ENCODE results near the gene IFT88. TPM values are rescaled to one million over a fixed set of nuclear protein-coding genes. Genes with fewer than 3 reads are reported as not detected.

The IFT88 gene
- total RNA-seq, 1 experiment from 2014 or later = 10.8 TPM

DNA sequence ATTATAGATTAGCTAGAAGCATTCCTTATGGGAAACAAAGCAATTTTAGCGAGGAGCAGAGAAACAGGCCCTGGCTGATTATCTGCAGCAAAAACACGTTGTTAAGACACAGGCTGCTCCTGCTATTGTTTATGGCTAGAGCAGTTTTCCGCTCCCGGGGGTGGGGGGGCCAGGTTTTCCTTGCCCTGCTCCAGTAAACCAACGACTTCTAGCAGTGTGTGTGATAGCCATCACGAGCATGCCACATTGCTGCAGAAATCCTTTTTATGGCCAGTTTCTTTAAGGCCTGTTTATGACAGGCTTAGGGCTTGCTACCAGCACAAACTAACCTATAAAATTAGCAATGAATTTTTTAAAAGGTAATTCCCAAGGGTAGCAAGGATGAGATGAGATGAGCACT, 118.1 kb downstream of the IFT88 start:
- no peak overlapping the region for H2AFZ ChIP-seq (ENCODE audit: low read length)
- H3K27me3 ChIP-seq (ENCODE audit: low read length) = no peaks in the 10 kb centered on the region
- H3K9me3 ChIP-seq (ENCODE audit: low read length) = no peaks in the 10 kb centered on the region

DNA sequence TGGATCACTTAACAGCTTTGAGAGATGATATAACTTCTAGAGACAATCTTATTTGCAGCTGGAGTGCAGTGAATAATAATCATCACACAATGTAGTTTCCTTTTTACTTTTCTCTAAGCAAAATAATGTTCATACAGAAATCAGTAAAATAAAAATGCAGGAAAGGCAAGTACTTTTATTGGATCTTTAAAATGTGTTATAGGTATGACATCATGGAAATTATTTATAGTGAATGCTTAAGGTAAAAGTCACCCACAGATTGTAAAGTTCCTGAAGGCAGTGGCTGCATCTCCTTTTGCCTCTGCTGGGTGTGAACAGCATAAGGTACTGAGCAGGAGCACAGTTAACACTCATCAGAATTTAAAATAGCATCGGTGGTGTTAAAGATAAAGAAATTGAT, 119.2 kb downstream of the IFT88 start:
- no peak overlapping the region for H3K9ac ChIP-seq (ENCODE audit: low read length)
- H3K4me1 ChIP-seq (ENCODE audit: low read length) = no peaks in the 10 kb centered on the region

More for the DNA sequence above, 118.1 kb downstream of the IFT88 start:
- no peaks in the 10 kb centered on the region for H3K79me2 ChIP-seq (ENCODE audit: low read length)
- DNase-seq = no peak
- no peak overlapping the region for H3K9ac ChIP-seq (ENCODE audit: low read length)
- no peaks in the 10 kb centered on the region for H3K4me1 ChIP-seq (ENCODE audit: low read length)
- H4K20me1 ChIP-seq (ENCODE audit: insufficient read depth, low read depth, low read length) = no peaks in the 10 kb centered on the region
- no peaks in the 10 kb centered on the region for H3K9me2 ChIP-seq (replicated peaks; ENCODE audit: insufficient read depth, low read length)
- H3K36me3 ChIP-seq (ENCODE audit: insufficient read depth, low read length) = no peaks in the 10 kb centered on the region
- H3K4me2 ChIP-seq (ENCODE audit: low read depth, low read length, poor library complexity, severe bottlenecking) = no peak overlapping the region
- no peak overlapping the region for H3K4me3 ChIP-seq (ENCODE audit: low read length)
- H3K27ac ChIP-seq (ENCODE audit: low read length) = no peak overlapping the region

DNA sequence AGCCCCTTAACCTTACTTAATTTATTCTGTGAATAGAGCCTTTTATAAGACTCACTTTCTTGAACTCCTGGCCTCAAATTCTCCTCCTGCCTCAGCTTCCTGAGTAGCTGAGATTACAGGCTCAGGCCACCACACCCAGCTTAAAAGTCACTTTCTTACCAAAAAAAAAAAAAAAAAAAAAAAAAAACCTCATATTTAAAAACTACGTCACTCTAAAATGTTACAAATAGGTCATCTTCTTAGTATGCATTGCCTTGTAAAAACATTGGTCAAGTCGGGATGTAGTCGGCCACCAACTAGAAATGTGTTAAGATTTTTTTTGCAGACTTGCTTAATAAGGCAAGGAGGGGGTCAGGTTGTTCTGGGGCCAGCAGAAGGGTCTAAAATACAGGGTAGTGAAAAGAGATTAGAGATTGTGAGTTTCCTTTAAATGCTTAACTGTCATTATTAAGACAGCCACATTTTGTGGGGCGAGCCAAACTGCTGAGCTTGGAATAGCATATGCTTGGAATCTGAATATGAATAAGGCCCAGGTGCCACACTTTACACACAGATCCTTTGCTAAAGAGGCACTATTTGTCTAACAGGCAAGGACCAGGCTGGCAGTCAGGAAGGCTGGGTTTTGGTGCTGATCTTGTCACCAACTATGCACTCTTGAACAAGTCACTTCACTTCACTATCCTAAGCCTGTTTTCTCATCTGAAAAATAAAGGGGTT, 120.1 kb downstream of the IFT88 start:
- no peaks in the 10 kb centered on the region for H3K9me3 ChIP-seq (ENCODE audit: low read length)
- H3K79me2 ChIP-seq (ENCODE audit: low read length) = no peaks in the 10 kb centered on the region
- H3K9me2 ChIP-seq (replicated peaks; ENCODE audit: insufficient read depth, low read length) = no peaks in the 10 kb centered on the region
- no peak overlapping the region for H3K4me3 ChIP-seq (ENCODE audit: low read length)
- no peaks in the 10 kb centered on the region for H3K36me3 ChIP-seq (ENCODE audit: insufficient read depth, low read length)
- H2AFZ ChIP-seq (ENCODE audit: low read length) = no peak overlapping the region
- H4K20me1 ChIP-seq (ENCODE audit: insufficient read depth, low read depth, low read length) = no peaks in the 10 kb centered on the region
- no peak overlapping the region for H3K4me2 ChIP-seq (ENCODE audit: low read depth, low read length, poor library complexity, severe bottlenecking)
- no peaks in the 10 kb centered on the region for H3K4me1 ChIP-seq (ENCODE audit: low read length)
- no peak overlapping the region for H3K27ac ChIP-seq (ENCODE audit: low read length)
- no peak overlapping the region for H3K9ac ChIP-seq (ENCODE audit: low read length)
- DNase-seq = no peak
- no peaks in the 10 kb centered on the region for H3K27me3 ChIP-seq (ENCODE audit: low read length)

More for the DNA sequence above, 119.2 kb downstream of the IFT88 start:
- H4K20me1 ChIP-seq (ENCODE audit: insufficient read depth, low read depth, low read length) = no peaks in the 10 kb centered on the region
- DNase-seq = no peak
- H2AFZ ChIP-seq (ENCODE audit: low read length) = no peak overlapping the region
- H3K79me2 ChIP-seq (ENCODE audit: low read length) = no peaks in the 10 kb centered on the region
- H3K27me3 ChIP-seq (ENCODE audit: low read length) = no peaks in the 10 kb centered on the region
- no peaks in the 10 kb centered on the region for H3K9me3 ChIP-seq (ENCODE audit: low read length)
- no peak overlapping the region for H3K4me2 ChIP-seq (ENCODE audit: low read depth, low read length, poor library complexity, severe bottlenecking)
- H3K27ac ChIP-seq (ENCODE audit: low read length) = no peak overlapping the region
- no peaks in the 10 kb centered on the region for H3K9me2 ChIP-seq (replicated peaks; ENCODE audit: insufficient read depth, low read length)
- no peaks in the 10 kb centered on the region for H3K36me3 ChIP-seq (ENCODE audit: insufficient read depth, low read length)
- no peak overlapping the region for H3K4me3 ChIP-seq (ENCODE audit: low read length)

DNA sequence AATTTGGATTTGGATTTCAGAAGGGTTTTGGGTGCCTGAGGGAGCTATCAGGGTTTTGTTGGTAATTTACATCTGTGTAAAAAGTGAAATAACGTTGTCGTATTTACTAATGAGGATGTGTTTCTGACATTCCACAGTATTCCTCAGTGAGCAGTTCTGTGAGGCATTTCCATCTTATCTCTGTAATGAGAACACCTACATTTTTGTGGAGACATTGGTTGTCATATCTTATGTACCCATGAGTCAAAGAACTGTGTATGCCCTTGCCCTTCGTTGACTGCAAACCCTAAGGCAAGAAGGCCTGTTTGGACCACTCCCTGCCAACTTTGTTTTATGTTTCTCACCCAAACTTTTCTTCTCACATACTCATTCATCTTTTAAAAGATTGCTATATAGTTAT, 122.3 kb downstream of the IFT88 start:
- Histone ChIP-seq H3K27me3 (ENCODE audit: low read length) (no peaks in the 10 kb centered on the region), H3K4me1 (ENCODE audit: low read length) (no peaks in the 10 kb centered on the region), H3K9me2 (replicated peaks; ENCODE audit: insufficient read depth, low read length) (no peaks in the 10 kb centered on the region), H2AFZ (ENCODE audit: low read length) (no peak overlapping the region), H3K36me3 (ENCODE audit: insufficient read depth, low read length) (no peaks in the 10 kb centered on the region), H3K79me2 (ENCODE audit: low read length) (no peaks in the 10 kb centered on the region), H3K9me3 (ENCODE audit: low read length) (no peaks in the 10 kb centered on the region), H3K4me2 (ENCODE audit: low read depth, low read length, poor library complexity, severe bottlenecking) (no peak overlapping the region), H3K9ac (ENCODE audit: low read length) (no peak overlapping the region), H3K27ac (ENCODE audit: low read length) (no peak overlapping the region), H3K4me3 (ENCODE audit: low read length) (no peak overlapping the region), H4K20me1 (ENCODE audit: insufficient read depth, low read depth, low read length) (0 out of 2 replicates have a peak, but pooled peaks cover 3% of the 10 kb centered on the region)
- no peak for DNase-seq

DNA sequence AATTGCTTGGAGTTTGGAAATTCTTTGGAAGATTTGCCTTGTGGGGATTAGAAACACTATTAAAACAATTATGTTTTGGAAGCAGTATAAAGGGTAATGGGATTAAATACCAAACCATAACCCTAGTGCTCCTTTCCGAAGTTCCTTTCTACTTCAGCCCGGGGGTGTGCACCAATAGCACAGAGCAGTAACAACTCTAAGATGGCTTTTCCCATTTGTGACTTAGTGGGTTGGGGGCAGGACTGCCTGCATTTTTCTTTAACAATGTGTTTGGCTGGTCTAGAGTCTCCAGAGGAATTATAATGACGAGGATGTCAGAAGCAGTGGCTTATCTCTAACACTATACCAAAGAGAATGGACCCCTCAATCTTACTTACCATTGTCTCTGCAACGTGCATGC, 124.7 kb downstream of the IFT88 start:
- no peaks in the 10 kb centered on the region for H3K27me3 ChIP-seq (ENCODE audit: low read length)
- H3K4me1 ChIP-seq (ENCODE audit: low read length) = no peaks in the 10 kb centered on the region
- no peak overlapping the region for H3K4me2 ChIP-seq (ENCODE audit: low read depth, low read length, poor library complexity, severe bottlenecking)
- H4K20me1 ChIP-seq (ENCODE audit: insufficient read depth, low read depth, low read length) = 0 out of 2 replicates have a peak, but pooled peaks cover 3% of the 10 kb centered on the region
- H3K9me2 ChIP-seq (replicated peaks; ENCODE audit: insufficient read depth, low read length) = no peaks in the 10 kb centered on the region
- no peaks in the 10 kb centered on the region for H3K36me3 ChIP-seq (ENCODE audit: insufficient read depth, low read length)
- H3K4me3 ChIP-seq (ENCODE audit: low read length) = no peak overlapping the region
- no peak overlapping the region for H3K9ac ChIP-seq (ENCODE audit: low read length)
- no peaks in the 10 kb centered on the region for H3K9me3 ChIP-seq (ENCODE audit: low read length)
- no peak overlapping the region for H2AFZ ChIP-seq (ENCODE audit: low read length)
- H3K79me2 ChIP-seq (ENCODE audit: low read length) = no peaks in the 10 kb centered on the region
- no peak for DNase-seq
- H3K27ac ChIP-seq (ENCODE audit: low read length) = no peak overlapping the region

GRCh38 chr13:20696073-20696472, 129.1 kb downstream of the IFT88 start:
- no peak for DNase-seq
- Histone ChIP-seq H3K27ac (ENCODE audit: low read length) (no peak overlapping the region), H3K27me3 (ENCODE audit: low read length) (no peaks in the 10 kb centered on the region), H3K9me2 (replicated peaks; ENCODE audit: insufficient read depth, low read length) (no peaks in the 10 kb centered on the region), H3K4me1 (ENCODE audit: low read length) (peaks cover 4% of the 10 kb centered on the region), H3K9ac (ENCODE audit: low read length) (no peak overlapping the region), H2AFZ (ENCODE audit: low read length) (no peak overlapping the region), H3K36me3 (ENCODE audit: insufficient read depth, low read length) (no peaks in the 10 kb centered on the region), H4K20me1 (ENCODE audit: insufficient read depth, low read depth, low read length) (0 out of 2 replicates have a peak, but pooled peaks cover 3% of the 10 kb centered on the region), H3K9me3 (ENCODE audit: low read length) (no peaks in the 10 kb centered on the region), H3K79me2 (ENCODE audit: low read length) (no peaks in the 10 kb centered on the region), H3K4me2 (ENCODE audit: low read depth, low read length, poor library complexity, severe bottlenecking) (no peak overlapping the region), H3K4me3 (ENCODE audit: low read length) (no peak overlapping the region)

DNA sequence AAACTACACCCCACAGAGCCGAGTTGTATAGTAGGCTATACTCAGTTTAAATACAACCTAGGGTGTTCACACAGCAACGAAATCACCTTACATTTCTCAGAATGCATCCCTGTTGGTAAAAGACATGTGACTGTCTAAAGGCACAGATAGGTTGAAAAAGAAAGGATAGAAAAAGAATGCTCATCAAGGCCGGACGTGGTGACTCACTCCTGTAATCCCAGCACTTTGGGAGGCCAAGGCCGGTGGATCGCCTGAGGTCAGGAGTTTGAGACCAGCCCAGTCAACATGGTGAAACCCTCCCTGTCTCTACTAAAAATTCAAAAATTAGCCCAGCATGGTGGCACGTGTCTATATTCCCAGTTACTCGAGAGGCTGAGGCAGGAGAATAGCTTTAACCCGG, 132.8 kb downstream of the IFT88 start:
- no peak overlapping the region for H2AFZ ChIP-seq (ENCODE audit: low read length)
- H3K79me2 ChIP-seq (ENCODE audit: low read length) = no peaks in the 10 kb centered on the region
- H3K4me3 ChIP-seq (ENCODE audit: low read length) = no peak overlapping the region
- H3K4me2 ChIP-seq (ENCODE audit: low read depth, low read length, poor library complexity, severe bottlenecking) = no peak overlapping the region
- no peaks in the 10 kb centered on the region for H3K36me3 ChIP-seq (ENCODE audit: insufficient read depth, low read length)
- H3K9me2 ChIP-seq (replicated peaks; ENCODE audit: insufficient read depth, low read length) = no peaks in the 10 kb centered on the region
- 0 out of 2 replicates have a peak, but pooled peaks cover 6% of the 10 kb centered on the region for H4K20me1 ChIP-seq (ENCODE audit: insufficient read depth, low read depth, low read length)
- no peaks in the 10 kb centered on the region for H3K9me3 ChIP-seq (ENCODE audit: low read length)
- H3K27ac ChIP-seq (ENCODE audit: low read length) = no peak overlapping the region
- peaks cover 14% of the 10 kb centered on the region for H3K4me1 ChIP-seq (ENCODE audit: low read length)
- no peak for DNase-seq
- H3K27me3 ChIP-seq (ENCODE audit: low read length) = no peaks in the 10 kb centered on the region
- H3K9ac ChIP-seq (ENCODE audit: low read length) = no peak overlapping the region

- no peak overlapping the region for H3K4me3 ChIP-seq (ENCODE audit: low read length)
- no peaks in the 10 kb centered on the region for H3K9me2 ChIP-seq (replicated peaks; ENCODE audit: insufficient read depth, low read length)
- H3K9ac ChIP-seq (ENCODE audit: low read length) = no peak overlapping the region
- no peak overlapping the region for H2AFZ ChIP-seq (ENCODE audit: low read length)
- no peak for DNase-seq
- H3K36me3 ChIP-seq (ENCODE audit: insufficient read depth, low read length) = no peaks in the 10 kb centered on the region
- no peaks in the 10 kb centered on the region for H3K9me3 ChIP-seq (ENCODE audit: low read length)
- no peak overlapping the region for H3K4me2 ChIP-seq (ENCODE audit: low read depth, low read length, poor library complexity, severe bottlenecking)
- no peaks in the 10 kb centered on the region for H3K79me2 ChIP-seq (ENCODE audit: low read length)
- 0 out of 2 replicates have a peak, but pooled peaks cover 6% of the 10 kb centered on the region for H4K20me1 ChIP-seq (ENCODE audit: insufficient read depth, low read depth, low read length)
- H3K4me1 ChIP-seq (ENCODE audit: low read length) = peaks cover 14% of the 10 kb centered on the region
- no peak overlapping the region for H3K27ac ChIP-seq (ENCODE audit: low read length)
- no peaks in the 10 kb centered on the region for H3K27me3 ChIP-seq (ENCODE audit: low read length)
Measured at GRCh38 chr13:20700288-20700687, 133.3 kb downstream of the IFT88 start.

All from Karpas-422 (cell line).